ENCODE results near the gene PIEZO2.
"Not testable (repeated sequence)": the region's sequence is repeated elsewhere in the genome, so short reads cannot be mapped to it uniquely, and the experiment has no call there.

The PIEZO2 gene

DNA sequence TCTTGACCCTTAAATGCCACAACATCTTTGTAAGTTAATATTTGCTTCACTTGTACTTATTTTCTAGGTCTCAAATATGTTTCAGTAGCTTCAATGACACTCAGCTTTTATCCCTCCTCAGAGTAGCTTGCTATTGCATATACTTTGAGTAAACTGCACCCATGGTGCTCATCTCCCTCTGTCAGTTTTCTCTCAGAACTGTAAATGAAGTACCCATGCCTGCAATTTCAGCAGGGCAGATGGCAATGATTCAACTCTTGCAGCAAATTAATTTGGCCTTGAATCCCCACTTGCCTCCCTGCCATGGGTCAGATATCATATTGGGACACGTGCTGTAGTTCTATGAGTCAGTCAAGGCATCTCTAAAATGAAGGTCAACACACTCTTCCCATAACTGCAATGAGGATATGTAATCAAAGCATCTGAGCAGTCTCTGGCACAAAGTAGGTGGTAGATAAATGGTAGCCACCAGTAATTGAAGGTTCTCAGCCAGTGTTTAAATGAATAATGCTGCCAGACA is 225.8 kb downstream of the PIEZO2 start:
- DNase-seq: no peak

- DNase-seq: no peak
Measured at GRCh38 chr18:10923141-10923540, 226.2 kb downstream of the PIEZO2 start.

DNA sequence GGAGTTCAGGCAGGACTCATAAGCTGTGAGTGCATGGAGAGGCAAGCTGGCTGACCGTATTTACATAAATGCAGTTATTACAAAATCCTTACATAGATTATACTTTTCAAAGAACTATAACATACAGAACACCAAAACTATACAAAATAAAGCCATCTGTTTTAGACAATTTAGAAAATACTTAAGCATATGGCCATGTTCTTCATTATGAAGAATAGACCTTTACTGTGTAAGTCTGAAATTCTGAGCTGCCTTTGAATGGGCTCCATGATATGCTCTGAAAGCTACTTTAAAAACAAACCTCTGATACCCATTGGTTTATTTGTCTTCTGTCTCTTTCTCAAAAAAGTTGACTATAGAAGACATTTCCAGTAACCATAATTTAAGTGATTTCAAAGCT is 226.7 kb downstream of the PIEZO2 start:
- not testable (repeated sequence) for DNase-seq

- not testable (repeated sequence) for DNase-seq
Measured at GRCh38 chr18:10920309-10920708, 229.1 kb downstream of the PIEZO2 start.

DNA sequence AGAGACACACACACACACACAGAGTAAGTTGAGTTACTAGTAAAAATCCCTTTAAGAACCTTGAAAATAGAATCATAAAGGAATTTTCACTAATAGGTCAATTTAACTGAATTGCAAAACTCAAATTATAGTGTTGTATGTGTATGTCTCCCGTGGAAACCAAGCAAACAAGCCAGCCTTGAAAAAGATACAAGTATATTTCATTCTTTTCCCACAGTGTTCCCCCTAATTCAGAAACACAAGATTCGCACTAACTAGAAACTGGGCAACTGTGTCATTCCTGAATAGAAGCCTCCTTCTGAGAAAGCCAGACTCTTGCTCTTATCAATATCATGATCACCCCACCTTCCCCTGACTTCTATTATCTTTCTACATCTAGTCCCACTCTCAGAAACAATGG is 229.5 kb downstream of the PIEZO2 start:
- DNase-seq: no peak

GRCh38 chr18:10916865-10917264 is 232.5 kb downstream of the PIEZO2 start:
- no peak for DNase-seq

- no peak for DNase-seq
Measured at GRCh38 chr18:10916387-10916786, 233.0 kb downstream of the PIEZO2 start.

GRCh38 chr18:10915748-10916147 is 233.6 kb downstream of the PIEZO2 start:
- DNase-seq: not testable (repeated sequence)

GRCh38 chr18:10914610-10915009 is 234.8 kb downstream of the PIEZO2 start:
- not testable (repeated sequence) for DNase-seq

DNA sequence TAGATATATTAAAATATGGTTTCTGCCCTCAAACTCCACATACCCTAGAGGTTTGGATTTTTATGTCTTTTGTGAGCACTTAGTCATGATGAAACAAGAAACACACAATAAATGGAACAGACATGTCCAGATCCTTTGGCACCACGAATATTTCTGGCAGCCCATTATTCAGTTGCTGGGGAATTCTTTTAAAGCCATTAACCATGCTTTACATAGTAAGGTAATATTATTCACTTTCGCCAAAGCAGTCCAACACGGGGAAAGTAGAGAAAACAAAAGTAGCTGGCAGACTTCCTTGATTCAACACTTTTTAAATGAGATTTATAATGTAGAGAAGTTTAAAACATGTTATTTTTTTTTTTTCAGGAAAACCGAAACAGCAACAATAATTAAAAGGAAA is 235.4 kb downstream of the PIEZO2 start:
- no peak for DNase-seq

- no peak for DNase-seq
Measured at GRCh38 chr18:10912790-10913545, 236.4 kb downstream of the PIEZO2 start.

GRCh38 chr18:10909724-10910123 is 239.6 kb downstream of the PIEZO2 start:
- DNase-seq: no peak

DNA sequence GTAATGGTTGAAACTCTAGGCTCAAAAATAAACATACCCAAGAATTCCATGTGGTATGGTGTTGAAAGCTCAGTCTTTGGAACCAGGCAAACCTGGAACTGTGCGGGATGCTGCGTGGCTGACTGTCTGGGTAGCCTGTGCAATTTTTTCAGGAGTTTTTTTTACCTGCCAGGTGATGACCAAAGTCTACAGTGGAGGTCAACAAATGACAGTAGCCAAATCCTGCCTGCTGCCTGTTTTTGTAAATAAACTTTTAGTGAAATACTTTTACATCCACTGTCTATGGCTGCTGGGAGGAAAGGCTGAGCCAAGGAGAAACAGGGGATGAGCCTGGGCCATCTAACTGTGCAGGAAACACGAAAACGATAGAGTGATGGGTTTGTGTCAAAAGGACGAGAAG is 240.6 kb downstream of the PIEZO2 start:
- DNase-seq: no peak

DNA sequence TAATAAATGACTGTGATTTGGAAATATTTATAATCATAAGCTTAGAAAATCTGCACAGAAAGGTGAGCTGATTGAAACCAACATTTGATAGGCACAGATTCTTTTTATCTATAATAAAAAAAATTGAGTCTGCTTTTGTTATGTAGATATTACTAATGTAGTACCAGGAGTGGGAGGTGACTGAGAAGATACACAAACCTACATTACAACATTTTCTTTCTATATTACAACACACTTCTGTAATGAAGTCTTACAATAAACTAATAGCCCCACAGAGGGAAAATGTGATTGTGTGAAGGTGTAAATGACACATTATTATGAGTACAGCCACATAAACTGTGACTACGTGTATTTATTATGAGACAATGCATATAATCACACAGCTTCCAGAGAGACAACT is 241.6 kb downstream of the PIEZO2 start:
- no peak for DNase-seq

DNA sequence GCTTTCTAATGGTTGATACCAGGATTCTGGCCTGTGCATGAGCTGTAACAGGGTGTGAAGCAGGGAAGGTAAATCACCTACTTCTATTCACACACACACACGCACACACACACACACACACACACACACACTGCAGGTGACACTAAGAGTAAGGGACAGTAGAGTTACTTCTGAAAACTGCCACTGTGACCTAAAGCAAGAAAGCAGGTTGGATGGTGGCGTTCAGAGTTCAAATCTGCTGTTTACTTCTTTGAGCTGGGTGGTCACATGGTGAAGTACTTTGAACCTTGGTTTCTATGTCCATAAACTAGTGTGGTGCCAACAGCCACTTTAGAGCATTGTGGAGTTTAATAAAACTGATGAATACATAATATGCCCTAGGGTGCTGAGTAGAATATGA is 248.0 kb downstream of the PIEZO2 start:
- DNase-seq: no peak

GRCh38 chr18:10900435-10900834 is 248.9 kb downstream of the PIEZO2 start:
- no peak for DNase-seq

GRCh38 chr18:10899481-10899880 is 249.9 kb downstream of the PIEZO2 start:
- DNase-seq: no peak

- no peak for DNase-seq
Measured at GRCh38 chr18:10898417-10898974, 250.9 kb downstream of the PIEZO2 start.

GRCh38 chr18:10896851-10897250 is 252.5 kb downstream of the PIEZO2 start:
- DNase-seq: no peak

DNA sequence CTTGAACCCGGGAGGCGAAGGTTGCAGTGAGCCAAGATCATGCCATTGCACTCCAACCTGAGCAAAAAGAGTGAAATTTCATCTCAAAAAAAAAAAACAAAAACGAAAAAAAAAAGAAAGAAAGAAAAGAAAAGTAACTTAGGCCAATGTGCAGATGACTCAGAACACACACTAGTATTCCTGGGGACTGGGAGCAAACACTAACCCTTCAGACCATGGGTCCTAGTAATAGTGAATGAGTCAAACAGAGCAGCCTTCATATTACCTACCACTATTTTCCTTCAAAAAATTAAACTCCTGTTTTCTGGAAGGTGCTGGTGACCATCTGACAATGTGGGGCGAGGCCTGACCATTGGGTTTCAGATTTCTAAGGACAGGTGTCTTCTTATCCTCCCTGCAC is 253.4 kb downstream of the PIEZO2 start:
- DNase-seq: no peak

DNA sequence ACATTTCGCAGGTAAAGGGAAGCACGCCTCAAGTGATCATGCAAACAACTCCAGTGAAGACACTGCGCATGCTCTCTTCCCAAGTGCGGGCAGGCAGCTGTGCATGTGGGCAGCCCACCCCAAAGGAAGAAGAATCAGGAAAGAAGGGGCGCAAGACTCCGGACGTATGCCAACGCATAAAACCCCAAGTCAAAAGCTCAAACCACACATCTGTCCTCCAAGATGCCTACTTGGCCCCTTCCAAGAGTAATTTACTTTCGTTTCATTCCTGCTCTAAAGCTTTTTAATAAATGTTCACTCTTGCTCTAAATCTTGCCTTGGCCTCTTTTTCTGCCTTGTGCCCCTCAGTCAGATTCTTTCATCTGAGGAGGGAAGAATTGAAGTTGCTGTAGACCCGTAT is 254.9 kb downstream of the PIEZO2 start:
- DNase-seq: no peak

DNA sequence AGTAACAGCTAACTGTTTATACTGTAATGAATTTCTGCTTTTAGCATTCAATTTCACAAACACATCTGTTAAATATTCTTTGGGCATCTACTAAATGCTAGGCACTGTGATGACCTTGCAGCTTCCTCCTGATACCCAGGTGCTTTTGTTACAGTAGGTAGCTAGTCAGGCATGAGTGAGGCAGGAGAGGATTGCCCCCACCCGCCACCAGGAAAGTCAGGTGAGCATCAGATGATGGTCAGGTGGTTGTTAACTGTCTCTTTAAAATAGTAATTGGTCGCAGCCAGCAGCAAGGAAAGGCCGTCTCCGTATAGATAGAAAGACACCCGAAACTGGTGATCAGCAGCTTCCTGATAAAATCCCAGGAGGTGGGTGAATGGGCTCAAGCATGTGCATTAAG is 255.6 kb downstream of the PIEZO2 start:
- DNase-seq: no peak

- no peak for DNase-seq
Measured at GRCh38 chr18:10893196-10893595, 256.2 kb downstream of the PIEZO2 start.

DNA sequence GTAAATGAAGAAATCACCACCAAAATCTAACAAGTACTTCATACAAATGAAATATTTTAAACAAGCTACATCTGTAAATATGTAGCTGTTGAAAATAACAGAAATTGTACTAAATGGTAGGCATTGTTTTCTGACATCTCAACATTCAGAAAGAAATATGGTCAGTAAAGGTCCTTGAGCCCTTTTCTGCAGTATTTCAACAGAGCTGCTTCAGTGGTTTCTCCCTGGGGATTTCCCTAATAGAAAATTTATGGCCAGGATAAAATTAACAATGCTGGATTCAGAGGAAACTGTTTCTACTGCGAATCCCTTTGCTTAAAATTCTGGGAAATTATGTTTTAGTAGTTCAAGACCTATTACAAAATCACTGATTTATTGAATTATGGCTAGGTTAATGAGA is 256.6 kb downstream of the PIEZO2 start:
- no peak for DNase-seq

- no peak for DNase-seq
Measured at GRCh38 chr18:10890022-10890421, 259.3 kb downstream of the PIEZO2 start.

All from cerebellar nuclear complex (tissue), 1 donor.